H1 (cell line): Measurements from ENCODE around the gene ATXN7L3. TPM values are rescaled to one million over a fixed set of nuclear protein-coding genes. Genes with fewer than 3 reads are reported as not detected.

Experiments used
- CTCF ChIA-PET: fragments of 300-600 bp; sonication (Branson Sonifier 250); formaldehyde crosslinking; loops from one replicate; lab custom pipeline; 2021; ENCODE audit not compliant: partially characterized antibody; lab: Charles Lee
- POLR2A ChIA-PET: fragments of 300-600 bp; sonication (Branson Sonifier 250); formaldehyde crosslinking; loops from one replicate; lab custom pipeline; 2021; ENCODE audit warnings: inconsistent platforms; ENCODE audit not compliant: partially characterized antibody; lab: Charles Lee
- DNase-seq, 2 experiments: peaks; one replicate each; pipeline versions ENCODE4 v3.0.0 to v3.0.0-alpha.2; 2010 to 2022; ENCODE audit warnings: low spot score in 2 of 2, low read depth in 1 of 2, mixed read lengths in 1 of 2
- FAIRE-seq: peaks from 2 replicates; lab custom pipeline; 2011; peaks lifted over from hg19 to GRCh38; lab: Jason Lieb, UNC
- H2AFZ ChIP-seq: 2 replicates; pipeline ENCODE4 v1.8.1; 2012; ENCODE audit warnings: low read length, inconsistent platforms
- H2AK5ac ChIP-seq: 2 replicates; pipeline ENCODE4 v1.6.1; 2013; ENCODE audit warnings: low read depth, low read length
- H2BK120ac ChIP-seq: replicated peaks from 2 replicates; pipeline ENCODE3; 2013; ENCODE audit warnings: low read depth, low read length, inconsistent platforms
- H2BK12ac ChIP-seq: 2 replicates; pipeline ENCODE4 v1.6.1; 2013; ENCODE audit warnings: low read depth, low read length
- H2BK15ac ChIP-seq: 2 replicates; pipeline ENCODE4 v1.6.1; 2013; ENCODE audit warnings: low read length
- H2BK20ac ChIP-seq: 2 replicates; pipeline ENCODE4 v1.6.1; 2013; ENCODE audit warnings: low read length
- H2BK5ac ChIP-seq: 2 replicates; pipeline ENCODE4 v1.6.1; 2013; ENCODE audit warnings: low read depth, low read length
- H3K14ac ChIP-seq: 2 replicates; pipeline ENCODE4 v1.6.1; 2013; ENCODE audit warnings: inconsistent platforms; ENCODE audit not compliant: insufficient read length
- H3K18ac ChIP-seq: 2 replicates; pipeline ENCODE4 v1.6.1; 2013; ENCODE audit warnings: low read length; ENCODE audit errors: extremely low read depth
- H3K23ac ChIP-seq: 2 replicates; pipeline ENCODE4 v1.6.1; 2013; ENCODE audit warnings: inconsistent platforms; ENCODE audit not compliant: insufficient read length
- H3K23me2 ChIP-seq: 2 replicates; pipeline ENCODE4 v1.6.1; 2013; ENCODE audit warnings: low read depth, low read length
- H3K27ac ChIP-seq: 2 replicates; pipeline ENCODE4 v1.6.1; 2011; ENCODE audit warnings: low read depth, low read length, inconsistent platforms
- H3K27me3 ChIP-seq, 4 experiments: replicated peaks in 1 of 4; 1 replicate in 1 of 4; 2 replicates in 3 of 4; pipeline versions ENCODE4 v1.6.1 to v1.8.1; 2011 to 2013; ENCODE audit warnings: low read length in 3 of 4, mild to moderate bottlenecking in 3 of 4, inconsistent platforms in 2 of 4, mixed read lengths in 2 of 4, moderate library complexity in 1 of 4; ENCODE audit not compliant: control insufficient read depth in 3 of 4, insufficient read depth in 3 of 4; ENCODE audit errors: extremely low read depth in 1 of 4
- H3K36me3 ChIP-seq, 4 experiments: 2 replicates each; pipeline versions ENCODE4 v1.6.1 to v1.8.1; 2011 to 2013; ENCODE audit warnings: mild to moderate bottlenecking in 4 of 4, low read length in 3 of 4, moderate library complexity in 2 of 4, control low read depth in 1 of 4, inconsistent platforms in 1 of 4; ENCODE audit not compliant: insufficient read depth in 4 of 4, control insufficient read depth in 2 of 4
- H3K4ac ChIP-seq: replicated peaks from 2 replicates; pipeline ENCODE3; 2013; ENCODE audit warnings: low read length, low read depth, mixed read lengths, inconsistent platforms; ENCODE audit not compliant: insufficient read length
- H3K4me1 ChIP-seq, 4 experiments: replicated peaks in 1 of 4; 1 replicate in 1 of 4; 2 replicates in 3 of 4; pipeline versions ENCODE4 v1.6.1 to v1.8.1; 2011 to 2013; ENCODE audit warnings: low read length in 3 of 4, inconsistent platforms in 2 of 4, mixed read lengths in 1 of 4; ENCODE audit not compliant: insufficient read depth in 4 of 4, control insufficient read depth in 3 of 4
- H3K4me2 ChIP-seq, 2 experiments: 2 replicates each; pipeline versions ENCODE4 v1.6.1 to v1.8.1; 2011 to 2013; ENCODE audit warnings: low read depth in 2 of 2, low read length in 2 of 2, control low read depth in 1 of 2, inconsistent platforms in 1 of 2, mild to moderate bottlenecking in 1 of 2; ENCODE audit not compliant: insufficient read depth in 1 of 2
- H3K4me3 ChIP-seq, 4 experiments: fragments of 200-600, 300-600 bp in 1 of 4; sonication (generic), shearing (Covaris generic), sonication (Bioruptor Twin) in 1 of 4; 2 replicates each; pipeline versions ENCODE4 v1.5.1 to v1.8.1; 2011 to 2016; ENCODE audit warnings: low read length in 4 of 4, low read depth in 3 of 4, control low read depth in 2 of 4, inconsistent platforms in 2 of 4, mild to moderate bottlenecking in 2 of 4, mixed read lengths in 1 of 4, moderate library complexity in 1 of 4; ENCODE audit not compliant: insufficient read depth in 2 of 4; ENCODE audit errors: extremely low read depth in 1 of 4
- H3K56ac ChIP-seq: replicated peaks from 2 replicates; pipeline ENCODE3; 2013; ENCODE audit warnings: low read depth, mild to moderate bottlenecking, mixed read lengths, low read length, inconsistent platforms; ENCODE audit not compliant: insufficient read length
- H3K79me1 ChIP-seq: 2 replicates; pipeline ENCODE4 v1.6.1; 2013; ENCODE audit warnings: low read depth, low read length, control low read depth
- H3K79me2 ChIP-seq, 2 experiments: 2 replicates each; pipeline versions ENCODE4 v1.6.1 to v1.8.1; 2012 to 2013; ENCODE audit warnings: low read length in 2 of 2, mild to moderate bottlenecking in 2 of 2, inconsistent platforms in 1 of 2; ENCODE audit not compliant: insufficient read depth in 2 of 2, control insufficient read depth in 1 of 2
- H3K9ac ChIP-seq, 4 experiments: replicated peaks in 1 of 4; 1 replicate in 1 of 4; 2 replicates in 3 of 4; pipeline versions ENCODE4 v1.6.1 to v1.8.1; 2011 to 2013; ENCODE audit warnings: low read depth in 3 of 4, low read length in 3 of 4, control low read depth in 2 of 4, mild to moderate bottlenecking in 2 of 4, moderate library complexity in 2 of 4, inconsistent platforms in 1 of 4; ENCODE audit errors: extremely low read depth in 1 of 4
- H3K9me3 ChIP-seq, 2 experiments: 2 replicates each; pipeline versions ENCODE4 v1.6.1 to v1.8.1; 2012 to 2013; ENCODE audit warnings: mild to moderate bottlenecking in 2 of 2, moderate library complexity in 2 of 2, control low read depth in 1 of 2, inconsistent platforms in 1 of 2, low read depth in 1 of 2, low read length in 1 of 2, mixed read lengths in 1 of 2; ENCODE audit not compliant: insufficient read depth in 2 of 2
- H4K20me1 ChIP-seq, 2 experiments: replicated peaks in 1 of 2; 2 replicates each; pipeline versions ENCODE3 to v1.8.1; 2011 to 2013; ENCODE audit warnings: inconsistent platforms in 2 of 2, low read length in 2 of 2, mild to moderate bottlenecking in 1 of 2; ENCODE audit not compliant: insufficient read depth in 2 of 2, control insufficient read depth in 1 of 2
- H4K5ac ChIP-seq: 2 replicates; pipeline ENCODE4 v1.6.1; 2013; ENCODE audit warnings: low read length, low read depth, mixed read lengths, inconsistent platforms; ENCODE audit not compliant: insufficient read length
- H4K8ac ChIP-seq: 2 replicates; pipeline ENCODE4 v1.8.0; 2013; ENCODE audit warnings: mild to moderate bottlenecking, moderate library complexity, low read length, inconsistent platforms; ENCODE audit not compliant: insufficient read depth; ENCODE audit errors: extremely low read depth
- H4K91ac ChIP-seq: replicated peaks from 2 replicates; pipeline ENCODE3; 2013; ENCODE audit warnings: low read length, mixed read lengths, inconsistent platforms; ENCODE audit not compliant: insufficient read length
- CTCF ChIP-seq, 3 experiments: IDR thresholded peaks; 1 replicate in 2 of 3; 2 replicates in 1 of 3; pipeline versions ENCODE4 v1.5.1 to v1.6.1; 2011; ENCODE audit warnings: low read length in 3 of 3, mild to moderate bottlenecking in 3 of 3, inconsistent platforms in 2 of 3, low read depth in 1 of 3, moderate library complexity in 1 of 3; ENCODE audit not compliant: insufficient read depth in 1 of 3; ENCODE audit errors: control extremely low read depth in 1 of 3
- MAX ChIP-seq: IDR thresholded peaks from 2 replicates; pipeline ENCODE4 v1.6.1; 2012; ENCODE audit warnings: inconsistent platforms
- RFX5 ChIP-seq: IDR thresholded peaks from 2 replicates; pipeline ENCODE4 v1.6.1; 2011; ENCODE audit warnings: low read depth, low read length, improper control_type of control experiment, borderline replicate concordance
- SAP30 ChIP-seq: fragments of 300-600 bp; sonication (generic); IDR thresholded peaks from 2 replicates; pipeline ENCODE4 v1.7.1; 2012; ENCODE audit warnings: low read length, moderate library complexity, mild to moderate bottlenecking, inconsistent platforms; ENCODE audit not compliant: insufficient read depth, insufficient replicate concordance
- TCF12 ChIP-seq: IDR thresholded peaks from 2 replicates; pipeline ENCODE4 v1.6.1; 2011; ENCODE audit warnings: low read depth, mild to moderate bottlenecking, low read length
- YY1 ChIP-seq: IDR thresholded peaks from 2 replicates; pipeline ENCODE4 v1.6.1; 2011; ENCODE audit warnings: low read depth, mild to moderate bottlenecking, low read length
- WGBS, 2 experiments: shearing (Covaris generic) in 1 of 2; methylation state at CpG; one replicate each; pipeline versions ENCODE4 v1.1.6 to v1.1.7; 2013 to 2015; ENCODE audit warnings: low lambda C conversion rate in 2 of 2, mixed read lengths in 2 of 2, inconsistent platforms in 1 of 2, low coverage in 1 of 2, missing lambda C conversion rate in 1 of 2; ENCODE audit not compliant: insufficient replicate concordance in 2 of 2, insufficient coverage in 1 of 2, insufficient read length in 1 of 2; ENCODE audit errors: extremely low coverage in 1 of 2, missing lambda C conversion rate in 1 of 2; 5-methylcytosine and 5-hydroxymethylcytosine counted together
- polyA plus RNA-seq, 7 experiments: library from polyadenylated mRNA; depleted of rRNA in 3 of 7; stranded (reverse) in 5 of 7; unstranded in 2 of 7; fragments of >200 nt in 5 of 7; fragments of 200-250 nt in 2 of 7; gene quantifications; 1 replicate in 5 of 7; 2 replicates in 1 of 7; 4 replicates in 1 of 7; pipeline versions ENCODE4 v1.2.1 to v1.2.3, GENCODE V29; 2011 to 2013; ENCODE audit warnings: missing spikeins in 2 of 7, mixed read lengths in 2 of 7
- total RNA-seq: library from RNA; stranded (reverse); fragmentation: NEBNext Ultra II Directional; extraction: Animal tissue kit (Norgen Biotek cat#: 25700); gene quantifications from 2 replicates; pipeline ENCODE4 v1.2.1, GENCODE V29; 2021

Gene ATXN7L3
- total and polyA plus RNA-seq, 2 of the 8 experiments (the other 6 are each of a cell fraction or from before 2014, with no cell fraction given) = 53.7 to 103 TPM

- Histone ChIP-seq H2BK15ac (peak overlapping the region; percentile 82), H3K18ac (no peak overlapping the region), H3K4ac (no peak overlapping the region), H2BK20ac (no peak overlapping the region), H2BK12ac (0 out of 2 replicates have a peak overlapping the region, but pooled peaks have one; percentile 52), H3K79me2 (peaks cover 0 to 11% of the 10 kb centered on the region in 2 experiments; a peak in 3 of 4 replicates), H3K27ac (no peak overlapping the region), H3K9me3 (no peaks in the 10 kb centered on the region), H3K27me3 (no peaks in the 10 kb centered on the region), H3K4me1 (peaks cover 3 to 21% (median 8%) of the 10 kb centered on the region in 4 experiments), H4K5ac (no peak overlapping the region), H3K4me2 (no peak overlapping the region), H3K56ac (no peak overlapping the region), H3K36me3 (peaks cover 6 to 11% (median 7%) of the 10 kb centered on the region in 4 experiments; a peak in 6 of 8 replicates), H3K9ac (no peak overlapping the region), H2BK120ac (no peak overlapping the region), H4K8ac (no peak overlapping the region), H3K4me3 (no peak overlapping the region), H3K79me1 (no peaks in the 10 kb centered on the region), H3K23ac (no peak overlapping the region), H4K91ac (no peak overlapping the region), H4K20me1 (peaks cover 0 to 2% of the 10 kb centered on the region in 2 experiments), H2AFZ (no peak overlapping the region), H3K14ac (no peak overlapping the region), H2AK5ac (no peak overlapping the region), H2BK5ac (no peak overlapping the region), H3K23me2 (peaks cover 10% of the 10 kb centered on the region)
- ChIA-PET POLR2A (interaction anchor here (1.4 to 8.5 kb wide), 2 partner anchors 11 to 17 kb away, joined by 3 to 78 read pairs; partner anchors contain the start of gene UBTF), CTCF (interaction anchor here (0.6 to 3.9 kb wide), 15 partner anchors 11 to 148 kb away, joined by 3 to 31 read pairs (median 5); partner anchors contain the start of gene GRN)
- no peak for DNase-seq
- no peak for FAIRE-seq
- no peak for TF ChIP-seq YY1
- no peak for TF ChIP-seq RFX5
- no peak for TF ChIP-seq SAP30
- TF ChIP-seq CTCF (IDR thresholded peaks at IDR 0.05; ENCODE audit: control extremely low read depth in 1 of 3, insufficient read depth in 1 of 3, low read depth in 1 of 3, low read length in 3 of 3) = no peak
- no peak for TF ChIP-seq TCF12
- no peak for TF ChIP-seq MAX
- WGBS, 2 experiments = 87% methylated on average over 4 of the region's 4 CpGs; no CpG with 5 or more reads in 1 of the 2 experiments
These were observed 3.1 kb upstream of the ATXN7L3 start for GRCh38 chr17:44202756-44203155.
